Measurements from ENCODE around the gene BOD1.

DNA sequence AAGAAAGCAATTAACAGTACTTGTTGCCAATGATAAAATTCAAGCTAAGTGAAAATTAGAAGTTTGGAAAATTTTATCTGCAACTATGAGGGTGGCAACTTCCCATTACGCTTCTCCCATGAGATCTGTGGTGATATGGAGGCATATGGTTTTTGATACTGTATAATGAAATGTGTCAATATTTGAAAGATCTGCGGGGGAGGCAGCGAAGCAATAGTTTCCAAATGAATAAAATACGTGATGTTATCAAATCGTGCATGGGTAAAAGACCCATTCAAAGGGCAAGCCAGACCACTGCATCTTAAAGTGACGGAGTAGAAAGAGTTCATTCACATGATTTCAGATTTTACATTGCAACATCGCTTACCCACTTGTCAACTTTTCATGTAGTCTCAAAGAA is 20.9 kb upstream of the BOD1 start:
- TF ChIP-seq EZH2phosphoT487 (IDR thresholded peaks at IDR 0.05; ENCODE audit: borderline replicate concordance, low read length), result no peak
- TF ChIP-seq, protein P1, sequence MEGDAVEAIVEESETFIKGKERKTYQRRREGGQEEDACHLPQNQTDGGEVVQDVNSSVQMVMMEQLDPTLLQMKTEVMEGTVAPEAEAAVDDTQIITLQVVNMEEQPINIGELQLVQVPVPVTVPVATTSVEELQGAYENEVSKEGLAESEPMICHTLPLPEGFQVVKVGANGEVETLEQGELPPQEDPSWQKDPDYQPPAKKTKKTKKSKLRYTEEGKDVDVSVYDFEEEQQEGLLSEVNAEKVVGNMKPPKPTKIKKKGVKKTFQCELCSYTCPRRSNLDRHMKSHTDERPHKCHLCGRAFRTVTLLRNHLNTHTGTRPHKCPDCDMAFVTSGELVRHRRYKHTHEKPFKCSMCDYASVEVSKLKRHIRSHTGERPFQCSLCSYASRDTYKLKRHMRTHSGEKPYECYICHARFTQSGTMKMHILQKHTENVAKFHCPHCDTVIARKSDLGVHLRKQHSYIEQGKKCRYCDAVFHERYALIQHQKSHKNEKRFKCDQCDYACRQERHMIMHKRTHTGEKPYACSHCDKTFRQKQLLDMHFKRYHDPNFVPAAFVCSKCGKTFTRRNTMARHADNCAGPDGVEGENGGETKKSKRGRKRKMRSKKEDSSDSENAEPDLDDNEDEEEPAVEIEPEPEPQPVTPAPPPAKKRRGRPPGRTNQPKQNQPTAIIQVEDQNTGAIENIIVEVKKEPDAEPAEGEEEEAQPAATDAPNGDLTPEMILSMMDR (IDR thresholded peaks at IDR 0.05; ENCODE audit: low read depth, low read length, poor library complexity, severe bottlenecking), result no peak
